AG10803 (cell line): ENCODE data around the gene ELOVL6.

Experiments
- DNase-seq: peaks from one replicate; pipeline ENCODE4 v3.0.0; 2010; ENCODE audit warnings: low read depth
- H3K4me3 ChIP-seq: 2 replicates; pipeline ENCODE4 v1.5.1; 2011; ENCODE audit warnings: mild to moderate bottlenecking, low read length, control low read depth
- TF ChIP-seq, protein P1 (sequence below): conservative IDR thresholded peaks from 2 replicates; pipeline ENCODE4 v1.5.1; 2011; ENCODE audit warnings: mild to moderate bottlenecking, low read length, control low read depth, inconsistent platforms

Gene ELOVL6

GRCh38 chr4:110134269-110134869 lies 64.0 kb downstream of the ELOVL6 start:
- no peak overlapping the region for H3K4me3 ChIP-seq
- no peak for DNase-seq
- TF ChIP-seq, protein P1, sequence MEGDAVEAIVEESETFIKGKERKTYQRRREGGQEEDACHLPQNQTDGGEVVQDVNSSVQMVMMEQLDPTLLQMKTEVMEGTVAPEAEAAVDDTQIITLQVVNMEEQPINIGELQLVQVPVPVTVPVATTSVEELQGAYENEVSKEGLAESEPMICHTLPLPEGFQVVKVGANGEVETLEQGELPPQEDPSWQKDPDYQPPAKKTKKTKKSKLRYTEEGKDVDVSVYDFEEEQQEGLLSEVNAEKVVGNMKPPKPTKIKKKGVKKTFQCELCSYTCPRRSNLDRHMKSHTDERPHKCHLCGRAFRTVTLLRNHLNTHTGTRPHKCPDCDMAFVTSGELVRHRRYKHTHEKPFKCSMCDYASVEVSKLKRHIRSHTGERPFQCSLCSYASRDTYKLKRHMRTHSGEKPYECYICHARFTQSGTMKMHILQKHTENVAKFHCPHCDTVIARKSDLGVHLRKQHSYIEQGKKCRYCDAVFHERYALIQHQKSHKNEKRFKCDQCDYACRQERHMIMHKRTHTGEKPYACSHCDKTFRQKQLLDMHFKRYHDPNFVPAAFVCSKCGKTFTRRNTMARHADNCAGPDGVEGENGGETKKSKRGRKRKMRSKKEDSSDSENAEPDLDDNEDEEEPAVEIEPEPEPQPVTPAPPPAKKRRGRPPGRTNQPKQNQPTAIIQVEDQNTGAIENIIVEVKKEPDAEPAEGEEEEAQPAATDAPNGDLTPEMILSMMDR = no peak

- TF ChIP-seq, protein P1 = no peak
- no peak for DNase-seq
- H3K4me3 ChIP-seq = no peak overlapping the region
Observed at GRCh38 chr4:110132816-110133719, 65.3 kb downstream of the ELOVL6 start.

DNA sequence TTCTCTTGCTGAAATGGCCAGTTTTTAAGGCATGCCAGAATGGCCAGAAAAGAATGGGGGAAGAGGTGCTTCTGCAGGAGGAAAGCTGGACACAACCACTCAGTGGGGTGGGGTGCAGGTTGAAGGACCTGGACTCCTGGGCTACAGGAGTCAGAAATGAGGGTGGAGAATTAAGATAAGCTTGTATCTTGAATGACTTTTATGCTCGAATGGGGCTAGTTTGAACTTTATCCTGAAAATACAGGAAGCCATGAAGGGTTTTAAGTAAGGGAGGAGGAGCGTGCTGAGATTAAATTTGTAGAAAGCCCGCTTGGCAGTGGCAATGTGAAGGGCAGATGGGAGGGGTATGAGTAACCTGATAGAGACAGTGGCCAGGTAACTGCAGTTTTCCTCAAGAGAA lies 66.5 kb downstream of the ELOVL6 start:
- DNase-seq = no peak
- TF ChIP-seq, protein P1 = no peak
- H3K4me3 ChIP-seq = no peak overlapping the region

GRCh38 chr4:110130576-110131358 lies 67.6 kb downstream of the ELOVL6 start:
- TF ChIP-seq, protein P1 = no peak
- no peak for DNase-seq
- no peak overlapping the region for H3K4me3 ChIP-seq

- TF ChIP-seq, protein P1 = no peak
Observed at GRCh38 chr4:110129544-110129943, 68.9 kb downstream of the ELOVL6 start.

DNA sequence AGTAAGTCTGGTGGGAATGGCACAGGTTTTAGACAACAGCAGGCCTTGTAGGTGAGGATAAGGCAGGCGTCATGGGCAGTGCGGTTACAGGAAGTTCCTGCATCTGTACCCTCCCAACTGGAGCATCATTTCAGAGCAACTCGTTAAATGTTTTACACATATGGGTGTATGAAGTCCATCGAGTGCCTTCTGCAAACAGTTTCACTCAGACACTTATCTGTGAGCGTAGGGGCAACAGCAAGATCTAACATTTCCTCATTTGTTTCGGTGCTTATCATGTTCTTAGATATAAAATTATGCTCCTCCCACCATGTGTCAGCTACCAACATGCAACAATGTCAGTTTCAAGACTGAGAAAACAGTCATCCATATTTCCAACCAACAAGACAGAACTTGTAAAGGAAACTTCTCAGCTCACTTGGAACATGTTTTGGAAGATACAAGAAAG lies 69.9 kb downstream of the ELOVL6 start:
- H3K4me3 ChIP-seq = no peak overlapping the region
- no peak for DNase-seq
- TF ChIP-seq, protein P1 = no peak

More at GRCh38 chr4:110129544-110129943, 68.9 kb downstream of the ELOVL6 start:
- no peak overlapping the region for H3K4me3 ChIP-seq
- DNase-seq = no peak
